GM19324 (cell line): ENCODE data around the gene TRMT2B.
"Not testable (repeated sequence)": the region's sequence is repeated elsewhere in the genome, so short reads cannot be mapped to it uniquely, and the experiment has no call there.

Experiments
- ATAC-seq: cut with Tn5 transposase; IDR thresholded peaks from one replicate; pipeline ENCODE4 v1.9.1; 2021; ENCODE audit warnings: mild to moderate bottlenecking, moderate library complexity; ENCODE audit not compliant: unreplicated experiment, low FRiP score

The TRMT2B gene

GRCh38 chrX:101051549-101052302 lies at the start of gene TRMT2B:
TSS of gene TRMT2B (minus strand) at chrX:101052111. CDS start at chrX:101042289, 9,822 bp downstream.
- peak; percentile 95 for ATAC-seq

GRCh38 chrX:101097546-101098453 lies 45.9 kb upstream of the TRMT2B start, which contains the start of gene CENPI:
TSS of gene CENPI (plus strand) at chrX:101098204. CDS start at chrX:101101071, 2,867 bp downstream.
- ATAC-seq = peak; percentile 100

- ATAC-seq = no peak
Measured at GRCh38 chrX:101091817-101092216, 39.9 kb upstream of the TRMT2B start.

GRCh38 chrX:101081231-101081630 lies 29.3 kb upstream of the TRMT2B start:
- ATAC-seq = no peak

- ATAC-seq = no peak
Measured at GRCh38 chrX:101080326-101081124, 28.6 kb upstream of the TRMT2B start.

- no peak for ATAC-seq
Measured at GRCh38 chrX:101079736-101080270, 27.9 kb upstream of the TRMT2B start.

- ATAC-seq = no peak
Measured at GRCh38 chrX:101078716-101079598, 27.0 kb upstream of the TRMT2B start, which contains the start of gene TMEM35A. TSS of gene TMEM35A (plus strand) at chrX:101078879. CDS start at chrX:101079003, 124 bp downstream.

- no peak for ATAC-seq
Measured at GRCh38 chrX:101071582-101071981, 19.7 kb upstream of the TRMT2B start.

GRCh38 chrX:101062176-101062575 lies 10.3 kb upstream of the TRMT2B start:
- ATAC-seq = no peak

- no peak for ATAC-seq
Measured at GRCh38 chrX:101057093-101057714, 5.3 kb upstream of the TRMT2B start.

GRCh38 chrX:101056551-101056950 lies 4.6 kb upstream of the TRMT2B start:
- ATAC-seq = not testable (repeated sequence)

- peak; percentile 15 for ATAC-seq
Measured at GRCh38 chrX:101051153-101051548, 760 bp downstream of the TRMT2B start.

- ATAC-seq = no peak
Measured at GRCh38 chrX:101040197-101040596, 11.7 kb downstream of the TRMT2B start.

GRCh38 chrX:101037231-101037630 lies 14.7 kb downstream of the TRMT2B start:
- ATAC-seq = no peak

- ATAC-seq = no peak
Measured at GRCh38 chrX:101029665-101030064, 22.2 kb downstream of the TRMT2B start.

- no peak for ATAC-seq
Measured at GRCh38 chrX:101028562-101028961, 23.3 kb downstream of the TRMT2B start.

GRCh38 chrX:101025126-101025525 lies 26.8 kb downstream of the TRMT2B start:
- no peak for ATAC-seq

GRCh38 chrX:101022020-101022419 lies 29.9 kb downstream of the TRMT2B start:
- ATAC-seq = no peak

GRCh38 chrX:101012031-101012430 lies 39.9 kb downstream of the TRMT2B start:
- ATAC-seq = not testable (repeated sequence)
